CD8-positive, alpha-beta memory T cell (primary cell): ENCODE data around the gene SPTBN5. TPM values are rescaled to one million over a fixed set of nuclear protein-coding genes. Genes with fewer than 3 reads are reported as not detected.

Source experiments
- CTCF ChIA-PET: fragments of 350-600 bp; sonication (Branson Sonifier 250); formaldehyde crosslinking; loops from one replicate; lab custom pipeline; 2021; ENCODE audit warnings: antibody characterized with exemption; lab: Charles Lee
- POLR2A ChIA-PET: fragments of 350-600 bp; sonication (Branson Sonifier 250); formaldehyde crosslinking; loops from one replicate; lab custom pipeline; 2021; ENCODE audit warnings: antibody characterized with exemption; lab: Charles Lee
- DNase-seq, 5 donors: peaks; one replicate each; pipeline versions ENCODE4 v3.0.0 to v3.0.0-alpha.2; 2020 to 2022; ENCODE audit warnings: mixed read lengths in 1 of 5
- H3K27ac ChIP-seq: one replicate; pipeline ENCODE4 v1.7.0; 2013; ENCODE audit warnings: low read depth, mild to moderate bottlenecking, low read length, moderate library complexity
- H3K27me3 ChIP-seq: 2 replicates; pipeline ENCODE4 v1.7.0; 2013; ENCODE audit warnings: low read length, mild to moderate bottlenecking; ENCODE audit not compliant: insufficient read depth, poor library complexity, severe bottlenecking
- H3K36me3 ChIP-seq: 2 replicates; pipeline ENCODE4 v1.7.0; 2013; ENCODE audit warnings: mild to moderate bottlenecking, low read length, moderate library complexity; ENCODE audit not compliant: insufficient read depth
- H3K4me1 ChIP-seq: 2 replicates; pipeline ENCODE4 v1.7.0; 2013; ENCODE audit warnings: mild to moderate bottlenecking, low read length, moderate library complexity; ENCODE audit not compliant: insufficient read depth
- H3K4me3 ChIP-seq: 2 replicates; pipeline ENCODE4 v1.7.0; 2013; ENCODE audit warnings: mild to moderate bottlenecking, low read length
- H3K9me3 ChIP-seq: 2 replicates; pipeline ENCODE4 v1.7.0; 2013; ENCODE audit warnings: mild to moderate bottlenecking, low read length
- H3K27ac Mint-ChIP-seq, 8 donors: one replicate each; pipeline ENCODE4 v1.8.0; 2020 to 2021; ENCODE audit warnings: mixed read lengths in 8 of 8, mild to moderate bottlenecking in 6 of 8, inconsistent platforms in 3 of 8, moderate library complexity in 3 of 8
- H3K27me3 Mint-ChIP-seq, 2 donors: one replicate each; pipeline ENCODE4 v1.8.0; 2020 to 2021; ENCODE audit warnings: mixed read lengths in 2 of 2, mild to moderate bottlenecking in 1 of 2, moderate library complexity in 1 of 2
- H3K36me3 Mint-ChIP-seq, 3 donors: one replicate each; pipeline ENCODE4 v1.8.0; 2020 to 2021; ENCODE audit warnings: mixed read lengths in 3 of 3, inconsistent platforms in 1 of 3, mild to moderate bottlenecking in 1 of 3
- H3K4me1 Mint-ChIP-seq, 3 donors: one replicate each; pipeline ENCODE4 v1.8.0; 2020 to 2021; ENCODE audit warnings: mixed read lengths in 3 of 3, inconsistent platforms in 1 of 3, mild to moderate bottlenecking in 1 of 3
- H3K4me3 Mint-ChIP-seq, 7 donors: one replicate each; pipeline ENCODE4 v1.8.0; 2020 to 2021; ENCODE audit warnings: mixed read lengths in 7 of 7, mild to moderate bottlenecking in 6 of 7, moderate library complexity in 4 of 7, inconsistent platforms in 2 of 7
- H3K9me3 Mint-ChIP-seq, 5 donors: one replicate each; pipeline ENCODE4 v1.8.0; 2020 to 2022; ENCODE audit warnings: mixed read lengths in 5 of 5, mild to moderate bottlenecking in 3 of 5, moderate library complexity in 2 of 5, inconsistent platforms in 1 of 5
- polyA plus RNA-seq: library from polyadenylated mRNA; unstranded; fragments of 300-500 nt; fragmentation: Illumina TruSeq; gene quantifications from one replicate; pipeline ENCODE4 v1.2.3, GENCODE V29; 2021
- total RNA-seq, 2 experiments: library from RNA; stranded (reverse); gene quantifications; one replicate each; pipeline ENCODE4 v1.2.3, GENCODE V29; 2021

Gene SPTBN5
- total and polyA plus RNA-seq, 3 experiments from 2014 or later = 0.31 to 0.39 TPM; not detected in 1

DNA sequence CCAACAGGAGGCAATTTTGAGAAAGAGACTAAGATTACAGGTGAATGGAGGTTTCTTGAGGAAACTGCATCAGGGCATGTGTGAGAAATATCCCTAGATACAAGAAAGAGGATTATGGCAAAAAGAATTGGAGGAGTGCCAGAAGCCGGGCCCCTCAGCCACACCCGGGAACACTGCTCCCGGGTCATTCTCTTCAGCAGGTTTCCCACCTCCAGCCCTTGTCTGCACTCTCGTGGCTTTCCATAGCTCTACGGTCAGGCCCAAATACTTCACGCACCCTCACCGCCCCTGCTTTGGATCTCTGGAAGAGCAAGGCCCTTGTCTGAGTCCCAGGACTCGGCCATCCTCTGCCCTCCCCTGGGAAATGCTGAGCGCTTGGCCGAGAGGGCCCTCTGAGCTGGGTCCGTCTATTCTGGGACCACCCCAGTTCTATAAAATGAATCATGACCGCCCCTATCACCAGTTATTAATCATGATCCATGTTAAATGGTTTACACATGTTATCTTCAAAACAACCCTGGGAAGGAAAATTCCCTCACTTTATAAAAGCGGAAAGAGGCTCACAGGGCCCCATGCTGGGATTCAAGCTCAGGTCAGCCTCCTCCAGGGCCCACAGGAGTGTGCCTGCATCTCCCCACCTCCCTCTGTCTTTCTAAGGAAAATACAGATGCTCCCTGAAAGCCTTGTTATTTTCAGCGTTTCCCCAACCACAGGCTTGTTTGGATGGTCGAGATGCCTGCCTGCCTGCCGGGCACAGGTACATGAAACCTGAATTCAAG is 38.8 kb upstream of the SPTBN5 start:
- Mint-ChIP-seq H3K27me3 (no peaks in the 10 kb centered on the region), H3K4me3 (no peak overlapping the region), H3K9me3 (no peaks in the 10 kb centered on the region), H3K36me3 (peaks cover 0 to 2% (median 1%) of the 10 kb centered on the region in 3 donors), H3K4me1 (peaks cover 39 to 49% (median 48%) of the 10 kb centered on the region in 3 donors), H3K27ac (peak overlapping the region; percentile 41 to 100 (median 85))
- no peak overlapping the region for H3K4me3 ChIP-seq
- no peaks in the 10 kb centered on the region for H3K27me3 ChIP-seq
- no peaks in the 10 kb centered on the region for H3K36me3 ChIP-seq
- ChIA-PET CTCF (interaction anchor here (0.8 to 7.9 kb wide), 3 partner anchors 10 to 30 kb away, joined by 3 to 68 read pairs (median 3); no protein-coding TSS in a partner anchor), POLR2A (interaction anchor here (0.6 to 1.1 kb wide), 3 partner anchors 37 to 324 kb away, joined by 3 to 4 read pairs (median 3); no protein-coding TSS in a partner anchor)
- no peak overlapping the region for H3K27ac ChIP-seq
- peaks cover 49% of the 10 kb centered on the region for H3K4me1 ChIP-seq
- no peak for DNase-seq
- H3K9me3 ChIP-seq = no peaks in the 10 kb centered on the region

- no peaks in the 10 kb centered on the region for H3K9me3 Mint-ChIP-seq
- H3K4me3 Mint-ChIP-seq = no peak overlapping the region
- H3K27ac Mint-ChIP-seq = peak overlapping the region in 5 of 8 donors; percentile 17 to 99 (median 70)
- peaks cover 0 to 3% (median 1%) of the 10 kb centered on the region in 3 donors for H3K36me3 Mint-ChIP-seq
- DNase-seq = no peak
- H3K4me3 ChIP-seq = no peak overlapping the region
- no peaks in the 10 kb centered on the region for H3K27me3 ChIP-seq
- no peaks in the 10 kb centered on the region for H3K9me3 ChIP-seq
- peaks cover 33 to 47% (median 42%) of the 10 kb centered on the region in 3 donors for H3K4me1 Mint-ChIP-seq
- ChIA-PET POLR2A (interaction anchor here (0.5 to 0.8 kb wide), 3 partner anchors 38 to 1342 kb away, joined by 3 to 4 read pairs (median 3); no protein-coding TSS in a partner anchor), CTCF (interaction anchor here (1.6 kb wide), 1 partner anchor 38 kb away, joined by 3 read pairs; no protein-coding TSS in a partner anchor)
- H3K36me3 ChIP-seq = no peaks in the 10 kb centered on the region
- H3K27me3 Mint-ChIP-seq = no peaks in the 10 kb centered on the region
- no peak overlapping the region for H3K27ac ChIP-seq
- H3K4me1 ChIP-seq = peaks cover 44% of the 10 kb centered on the region
Measured at GRCh38 chr15:41932101-41932500, 38.2 kb upstream of the SPTBN5 start.

DNA sequence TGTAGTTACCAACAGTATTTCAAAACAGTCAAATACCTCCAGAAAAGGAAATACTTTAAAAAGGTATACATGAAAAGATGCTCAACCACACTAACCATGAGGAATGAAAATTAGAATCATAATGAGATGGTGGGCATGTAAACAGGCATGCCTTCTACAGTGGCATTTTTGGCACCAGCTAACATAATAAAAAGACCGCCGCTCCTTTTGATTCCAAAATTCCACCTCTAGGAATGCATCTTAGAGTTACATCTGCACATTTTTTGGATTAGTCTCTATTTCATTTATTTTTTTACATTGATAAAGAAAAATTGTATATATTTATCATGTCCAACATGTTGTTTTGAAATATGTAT is 37.0 kb upstream of the SPTBN5 start:
- H3K4me1 Mint-ChIP-seq = peaks cover 32 to 47% (median 41%) of the 10 kb centered on the region in 3 donors
- ChIA-PET CTCF (interaction anchor here (1.6 kb wide), 1 partner anchor 39 kb away, joined by 3 read pairs; no protein-coding TSS in a partner anchor), POLR2A (no interaction called here)
- H3K36me3 ChIP-seq = no peaks in the 10 kb centered on the region
- H3K27ac Mint-ChIP-seq = no peak overlapping the region
- peaks cover 43% of the 10 kb centered on the region for H3K4me1 ChIP-seq
- H3K4me3 Mint-ChIP-seq = no peak overlapping the region
- no peaks in the 10 kb centered on the region for H3K9me3 ChIP-seq
- H3K4me3 ChIP-seq = no peak overlapping the region
- no peaks in the 10 kb centered on the region for H3K9me3 Mint-ChIP-seq
- DNase-seq = no peak
- H3K27me3 Mint-ChIP-seq = no peaks in the 10 kb centered on the region
- H3K27me3 ChIP-seq = no peaks in the 10 kb centered on the region
- peaks cover 0 to 3% (median 1%) of the 10 kb centered on the region in 3 donors for H3K36me3 Mint-ChIP-seq
- H3K27ac ChIP-seq = no peak overlapping the region

- H3K4me3 Mint-ChIP-seq = no peak overlapping the region
- Histone ChIP-seq H3K36me3 (no peaks in the 10 kb centered on the region), H3K27me3 (no peaks in the 10 kb centered on the region), H3K27ac (no peak overlapping the region), H3K4me3 (no peak overlapping the region), H3K4me1 (peaks cover 38% of the 10 kb centered on the region), H3K9me3 (no peaks in the 10 kb centered on the region)
- H3K27me3 Mint-ChIP-seq = no peaks in the 10 kb centered on the region
- peak overlapping the region in 1 of 8 donors; percentile 72 for H3K27ac Mint-ChIP-seq
- H3K4me1 Mint-ChIP-seq = peaks cover 27 to 42% (median 37%) of the 10 kb centered on the region in 3 donors
- peaks cover 0 to 6% (median 1%) of the 10 kb centered on the region in 3 donors for H3K36me3 Mint-ChIP-seq
- DNase-seq = no peak
- no peaks in the 10 kb centered on the region for H3K9me3 Mint-ChIP-seq
- CTCF ChIA-PET = interaction anchor here (1.6 kb wide), 1 partner anchor 40 kb away, joined by 3 read pairs; no protein-coding TSS in a partner anchor
- POLR2A ChIA-PET = no interaction called here
Measured at GRCh38 chr15:41930221-41930866, 36.5 kb upstream of the SPTBN5 start.

GRCh38 chr15:41928637-41929620 is 35.1 kb upstream of the SPTBN5 start:
- peak overlapping the region in 2 of 8 donors; percentile 36 to 38 for H3K27ac Mint-ChIP-seq
- H3K27ac ChIP-seq = no peak overlapping the region
- H3K27me3 Mint-ChIP-seq = no peaks in the 10 kb centered on the region
- H3K4me1 Mint-ChIP-seq = peaks cover 14 to 29% (median 23%) of the 10 kb centered on the region in 3 donors
- H3K4me1 ChIP-seq = peaks cover 24% of the 10 kb centered on the region
- H3K36me3 Mint-ChIP-seq = peaks cover 0 to 14% (median 1%) of the 10 kb centered on the region in 3 donors
- H3K9me3 ChIP-seq = no peaks in the 10 kb centered on the region
- H3K36me3 ChIP-seq = no peaks in the 10 kb centered on the region
- H3K4me3 ChIP-seq = no peak overlapping the region
- ChIA-PET CTCF (no interaction called here), POLR2A (no interaction called here)
- DNase-seq = peak in 1 of 5 donors; percentile 13
- no peaks in the 10 kb centered on the region for H3K9me3 Mint-ChIP-seq
- H3K4me3 Mint-ChIP-seq = no peak overlapping the region
- no peaks in the 10 kb centered on the region for H3K27me3 ChIP-seq

- H3K36me3 ChIP-seq = no peaks in the 10 kb centered on the region
- Mint-ChIP-seq H3K27ac (peak overlapping the region in 1 of 8 donors; percentile 29), H3K4me1 (peaks cover 12 to 21% (median 15%) of the 10 kb centered on the region in 3 donors), H3K9me3 (no peaks in the 10 kb centered on the region), H3K27me3 (no peaks in the 10 kb centered on the region), H3K36me3 (peaks cover 0 to 21% (median 1%) of the 10 kb centered on the region in 3 donors), H3K4me3 (no peak overlapping the region)
- POLR2A ChIA-PET = no interaction called here
- H3K4me3 ChIP-seq = no peak overlapping the region
- no peak overlapping the region for H3K27ac ChIP-seq
- no peaks in the 10 kb centered on the region for H3K9me3 ChIP-seq
- CTCF ChIA-PET = no interaction called here
- no peaks in the 10 kb centered on the region for H3K27me3 ChIP-seq
- DNase-seq = no peak
- peaks cover 16% of the 10 kb centered on the region for H3K4me1 ChIP-seq
Measured at GRCh38 chr15:41928100-41928499, 34.2 kb upstream of the SPTBN5 start.

DNA sequence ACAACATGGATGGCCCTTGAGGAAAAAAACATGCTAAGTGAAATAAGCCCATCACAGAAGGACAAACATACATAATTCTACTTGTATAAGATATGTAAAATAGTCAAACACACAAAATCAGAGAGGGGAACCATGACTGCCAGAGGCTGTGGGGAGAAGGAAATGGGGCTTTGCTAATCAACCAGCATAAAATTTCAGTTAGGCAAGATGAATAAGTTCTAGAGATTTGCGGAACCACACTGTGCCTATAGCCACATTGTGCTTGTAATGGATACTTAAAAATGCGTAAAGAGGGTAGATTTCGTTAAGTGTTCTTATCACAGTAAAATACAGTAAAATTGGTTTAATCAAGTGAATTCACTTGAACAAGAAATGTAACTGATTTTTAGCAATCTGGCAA is 33.7 kb upstream of the SPTBN5 start:
- ChIA-PET POLR2A (no interaction called here), CTCF (no interaction called here)

More for the DNA sequence above, 33.7 kb upstream of the SPTBN5 start:
- no peaks in the 10 kb centered on the region for H3K9me3 Mint-ChIP-seq
- no peak for DNase-seq
- Histone ChIP-seq H3K27ac (no peak overlapping the region), H3K4me3 (no peak overlapping the region), H3K4me1 (peaks cover 13% of the 10 kb centered on the region), H3K27me3 (no peaks in the 10 kb centered on the region), H3K36me3 (no peaks in the 10 kb centered on the region), H3K9me3 (no peaks in the 10 kb centered on the region)
- H3K36me3 Mint-ChIP-seq = peaks cover 0 to 27% (median 1%) of the 10 kb centered on the region in 3 donors
- peaks cover 11 to 19% (median 18%) of the 10 kb centered on the region in 3 donors for H3K4me1 Mint-ChIP-seq
- no peak overlapping the region for H3K4me3 Mint-ChIP-seq
- peak overlapping the region in 4 of 8 donors; percentile 2 to 40 (median 14) for H3K27ac Mint-ChIP-seq
- no peaks in the 10 kb centered on the region for H3K27me3 Mint-ChIP-seq
